SK-N-SH treated with all-trans-retinoic acid at 6 μM for 48 hours (cell line): ENCODE measurements around the gene TNFSF18.

Experiments used
- ATAC-seq: fragments of 200-7000 bp; cut with Tn5 transposase; 3 replicates; pipeline ENCODE4 v1.9.1; 2020; ENCODE audit warnings: mild to moderate bottlenecking, moderate library complexity
- ARNTL ChIP-seq: fragments of 450-650 bp; formaldehyde crosslinking; IDR thresholded peaks from 2 replicates; pipeline ENCODE4 v1.5.0; 2020; ENCODE audit warnings: low read depth, mild to moderate bottlenecking, moderate library complexity, borderline replicate concordance
- BACH2 ChIP-seq: fragments of 250-450 bp; sonication (Bioruptor Pico); IDR thresholded peaks from 2 replicates; pipeline ENCODE4 v1.9.0; 2021; ENCODE audit warnings: mild to moderate bottlenecking, borderline replicate concordance
- CREB5 ChIP-seq: fragments of 250-450 bp; sonication (Bioruptor Pico); IDR thresholded peaks from 2 replicates; pipeline ENCODE4 v1.5.1; 2020; ENCODE audit warnings: low read depth, mild to moderate bottlenecking, moderate library complexity
- CSDC2 ChIP-seq: fragments of 250-450 bp; sonication (Bioruptor Pico); IDR thresholded peaks from 2 replicates; pipeline ENCODE4 v1.5.0; 2020; ENCODE audit warnings: mild to moderate bottlenecking, moderate library complexity
- CSRNP3 ChIP-seq: fragments of 250-450 bp; sonication (Bioruptor Pico); IDR thresholded peaks from 2 replicates; pipeline ENCODE4 v1.5.1; 2021; ENCODE audit warnings: mild to moderate bottlenecking, moderate library complexity
- ESRRG ChIP-seq: fragments of 250-450 bp; sonication (Bioruptor Pico); IDR thresholded peaks from 2 replicates; pipeline ENCODE4 v1.6.1; 2021; ENCODE audit warnings: mild to moderate bottlenecking
- GLIS3 ChIP-seq: fragments of 250-450 bp; sonication (Bioruptor Pico); IDR thresholded peaks from 2 replicates; pipeline ENCODE4 v1.5.0; 2020; ENCODE audit warnings: mild to moderate bottlenecking, moderate library complexity
- ISL1 ChIP-seq: fragments of 250-450 bp; sonication (Bioruptor Pico); IDR thresholded peaks from 2 replicates; pipeline ENCODE4 v2.1.2; 2022; ENCODE audit warnings: mild to moderate bottlenecking, moderate library complexity
- OSR1 ChIP-seq: fragments of 250-450 bp; sonication (Bioruptor Pico); IDR thresholded peaks from 2 replicates; pipeline ENCODE4 v1.8.0; 2022; ENCODE audit warnings: moderate library complexity, mild to moderate bottlenecking, inconsistent platforms
- PATZ1 ChIP-seq: fragments of 250-450 bp; sonication (Bioruptor Pico); IDR thresholded peaks from 2 replicates; pipeline ENCODE4 v1.8.0; 2020; ENCODE audit warnings: mild to moderate bottlenecking, moderate library complexity, borderline replicate concordance
- POU6F1 ChIP-seq: fragments of 250-450 bp; sonication (Bioruptor Pico); IDR thresholded peaks from 2 replicates; pipeline ENCODE4 v1.8.0; 2021; ENCODE audit warnings: low read depth, mild to moderate bottlenecking, moderate library complexity, borderline replicate concordance
- PPARA ChIP-seq: fragments of 250-450 bp; sonication (Bioruptor Pico); IDR thresholded peaks from 2 replicates; pipeline ENCODE4 v1.5.0; 2020; ENCODE audit warnings: mild to moderate bottlenecking, borderline replicate concordance
- RARB ChIP-seq: fragments of 250-450 bp; sonication (Bioruptor Pico); IDR thresholded peaks from 2 replicates; pipeline ENCODE4 v1.8.0; 2021; ENCODE audit warnings: mild to moderate bottlenecking, moderate library complexity
- TOX ChIP-seq: fragments of 250-450 bp; sonication (Bioruptor Pico); IDR thresholded peaks from 2 replicates; pipeline ENCODE4 v1.8.0; 2021; ENCODE audit warnings: mild to moderate bottlenecking, moderate library complexity, borderline replicate concordance
- TSHZ2 ChIP-seq: fragments of 250-450 bp; sonication (Bioruptor Pico); IDR thresholded peaks from 2 replicates; pipeline ENCODE4 v1.5.0; 2020; ENCODE audit warnings: mild to moderate bottlenecking, moderate library complexity
- ZC3H10 ChIP-seq: fragments of 250-450 bp; sonication (Bioruptor Pico); IDR thresholded peaks from 2 replicates; pipeline ENCODE4 v1.5.1; 2021; ENCODE audit warnings: mild to moderate bottlenecking, moderate library complexity
- ZFP3 ChIP-seq: fragments of 250-450 bp; sonication (Bioruptor Pico); IDR thresholded peaks from 2 replicates; pipeline ENCODE4 v1.5.0; 2020; ENCODE audit warnings: mild to moderate bottlenecking, moderate library complexity
- ZFP30 ChIP-seq: fragments of 450-650 bp; formaldehyde crosslinking; IDR thresholded peaks from 2 replicates; pipeline ENCODE4 v1.5.0; 2022; ENCODE audit warnings: mild to moderate bottlenecking, moderate library complexity
- ZNF565 ChIP-seq: fragments of 450-650 bp; formaldehyde crosslinking; conservative IDR thresholded peaks from 2 replicates; pipeline ENCODE4 v1.5.0; 2020; ENCODE audit warnings: low read depth, mild to moderate bottlenecking, moderate library complexity
- ZNF70 ChIP-seq: fragments of 450-650 bp; formaldehyde crosslinking; IDR thresholded peaks from 2 replicates; pipeline ENCODE4 v1.5.0; 2020; ENCODE audit warnings: mild to moderate bottlenecking, moderate library complexity
- ZNF8 ChIP-seq: fragments of 450-650 bp; formaldehyde crosslinking; IDR thresholded peaks from 2 replicates; pipeline ENCODE4 v1.5.0; 2020; ENCODE audit warnings: mild to moderate bottlenecking, moderate library complexity

Gene TNFSF18

GRCh38 chr1:173020138-173020750 is 30.5 kb downstream of the TNFSF18 start:
- TF ChIP-seq RARB (CRISPR knock-in tag): no peak
- TF ChIP-seq ISL1: no peak
- TF ChIP-seq POU6F1 (CRISPR knock-in tag): no peak
- no peak for TF ChIP-seq BACH2 (CRISPR knock-in tag)
- no peak for TF ChIP-seq ZFP30
- no peak for TF ChIP-seq ZNF565 (CRISPR knock-in tag)
- TF ChIP-seq PPARA: no peak
- TF ChIP-seq ESRRG (CRISPR knock-in tag): no peak
- no peak for TF ChIP-seq TSHZ2 (CRISPR knock-in tag)
- TF ChIP-seq OSR1 (CRISPR knock-in tag): no peak
- TF ChIP-seq TOX (CRISPR knock-in tag): no peak
- TF ChIP-seq ZFP3: no peak
- TF ChIP-seq ZNF8 (CRISPR knock-in tag): no peak
- no peak for TF ChIP-seq CSDC2 (CRISPR knock-in tag)
- TF ChIP-seq ZC3H10 (CRISPR knock-in tag): no peak
- no peak for TF ChIP-seq CSRNP3 (CRISPR knock-in tag)
- no peak for TF ChIP-seq ZNF70 (CRISPR knock-in tag)
- TF ChIP-seq ARNTL (CRISPR knock-in tag): no peak
- TF ChIP-seq GLIS3 (CRISPR knock-in tag): no peak
- TF ChIP-seq CREB5 (CRISPR knock-in tag): no peak
- TF ChIP-seq, all 23 proteins: peak for 0
- no peak for ATAC-seq

GRCh38 chr1:173017792-173018191 is 32.9 kb downstream of the TNFSF18 start:
- no peak for ATAC-seq
- no peak for TF ChIP-seq PATZ1

- ATAC-seq: peak; percentile 91
- TF ChIP-seq POU6F1 (CRISPR knock-in tag): 0 out of 2 replicates have a peak, but pooled peaks have one; percentile 7
- peak; percentile 44; the same call in 1 of the 2 replicates for TF ChIP-seq TOX (CRISPR knock-in tag)
- no peak for TF ChIP-seq ZNF8 (CRISPR knock-in tag)
Observed at GRCh38 chr1:173016419-173016818, 34.3 kb downstream of the TNFSF18 start.
